IMR-90 (cell line): ENCODE measurements around the gene DHRS7B.

Source experiments
- BHLHE40 ChIP-seq: fragments of 150-350 bp; IDR thresholded peaks from 2 replicates; pipeline ENCODE4 v1.6.1; 2016; ENCODE audit warnings: mild to moderate bottlenecking, low read depth, low read length
- CTCF ChIP-seq: conservative IDR thresholded peaks from 2 replicates; pipeline ENCODE4 v1.5.1; 2012; ENCODE audit warnings: mild to moderate bottlenecking, low read depth, low read length, improper control_type of control experiment
- MAFK ChIP-seq: IDR thresholded peaks from 2 replicates; pipeline ENCODE4 v1.6.1; 2012; ENCODE audit warnings: low read depth, low read length, improper control_type of control experiment

GRCh38 chr17:21171309-21171922, 44.7 kb downstream of the DHRS7B start:
- TF ChIP-seq BHLHE40 (no peak), MAFK (no peak), CTCF (no peak)
